ENCODE data around the gene GCHFR. TPM values are rescaled to one million over a fixed set of nuclear protein-coding genes. Genes with fewer than 3 reads are reported as not detected.
A peak's percentile ranks its signal among the peaks of the same experiment; 100 is the strongest.

The GCHFR gene
- total RNA-seq, result 13.2 and 24.9 TPM in 2 replicates

GRCh38 chr15:40763801-40764628 lies at the start of gene GCHFR:
Gene GCHFR (plus strand): TSS chr15:40764068. CDS start chr15:40764181, 113 bp downstream.
- Histone ChIP-seq H3K36me3 (ENCODE audit: control insufficient read depth, insufficient read depth, low read length) (no peaks in the 10 kb centered on the region), H3K4me3 (ENCODE audit: low read depth, low read length) (peak within 1 kb of the TSS; percentile 58), H3K27me3 (ENCODE audit: control insufficient read depth, insufficient read depth, low read length) (no peaks in the 10 kb centered on the region)
- DNase-seq (ENCODE audit: low read depth), result no peak
- TF ChIP-seq CTCF (IDR thresholded peaks at IDR 0.05; ENCODE audit: insufficient read depth, low read length, poor library complexity, severe bottlenecking), result peak; percentile 13

- TF ChIP-seq CTCF (IDR thresholded peaks at IDR 0.05; ENCODE audit: insufficient read depth, low read length, poor library complexity, severe bottlenecking), result no peak
- Histone ChIP-seq H3K36me3 (ENCODE audit: control insufficient read depth, insufficient read depth, low read length) (no peaks in the 10 kb centered on the region), H3K4me3 (ENCODE audit: low read depth, low read length) (no peak overlapping the region), H3K27me3 (ENCODE audit: control insufficient read depth, insufficient read depth, low read length) (no peaks in the 10 kb centered on the region)
- no peak for DNase-seq (ENCODE audit: low read depth)
Measured at GRCh38 chr15:40714144-40714543, 49.7 kb upstream of the GCHFR start.

GRCh38 chr15:40716165-40716564 lies 47.7 kb upstream of the GCHFR start:
- Histone ChIP-seq H3K27me3 (ENCODE audit: control insufficient read depth, insufficient read depth, low read length) (no peaks in the 10 kb centered on the region), H3K4me3 (ENCODE audit: low read depth, low read length) (no peak overlapping the region), H3K36me3 (ENCODE audit: control insufficient read depth, insufficient read depth, low read length) (no peaks in the 10 kb centered on the region)
- no peak for DNase-seq (ENCODE audit: low read depth)
- no peak for TF ChIP-seq CTCF (IDR thresholded peaks at IDR 0.05; ENCODE audit: insufficient read depth, low read length, poor library complexity, severe bottlenecking)

- Histone ChIP-seq H3K27me3 (ENCODE audit: control insufficient read depth, insufficient read depth, low read length) (no peaks in the 10 kb centered on the region), H3K4me3 (ENCODE audit: low read depth, low read length) (no peak overlapping the region), H3K36me3 (ENCODE audit: control insufficient read depth, insufficient read depth, low read length) (no peaks in the 10 kb centered on the region)
- TF ChIP-seq CTCF (IDR thresholded peaks at IDR 0.05; ENCODE audit: insufficient read depth, low read length, poor library complexity, severe bottlenecking), result no peak
- DNase-seq (ENCODE audit: low read depth), result no peak
Measured at GRCh38 chr15:40721701-40722100, 42.2 kb upstream of the GCHFR start.

- TF ChIP-seq CTCF (IDR thresholded peaks at IDR 0.05; ENCODE audit: insufficient read depth, low read length, poor library complexity, severe bottlenecking), result no peak
- Histone ChIP-seq H3K4me3 (ENCODE audit: low read depth, low read length) (no peak overlapping the region), H3K36me3 (ENCODE audit: control insufficient read depth, insufficient read depth, low read length) (no peaks in the 10 kb centered on the region), H3K27me3 (ENCODE audit: control insufficient read depth, insufficient read depth, low read length) (no peaks in the 10 kb centered on the region)
- DNase-seq (ENCODE audit: low read depth), result no peak
Measured at GRCh38 chr15:40722354-40722753, 41.5 kb upstream of the GCHFR start.

GRCh38 chr15:40722934-40723333 lies 40.9 kb upstream of the GCHFR start:
- TF ChIP-seq CTCF (IDR thresholded peaks at IDR 0.05; ENCODE audit: insufficient read depth, low read length, poor library complexity, severe bottlenecking), result no peak
- DNase-seq (ENCODE audit: low read depth), result no peak
- H3K36me3 ChIP-seq (ENCODE audit: control insufficient read depth, insufficient read depth, low read length), result no peaks in the 10 kb centered on the region
- no peak overlapping the region for H3K4me3 ChIP-seq (ENCODE audit: low read depth, low read length)
- H3K27me3 ChIP-seq (ENCODE audit: control insufficient read depth, insufficient read depth, low read length), result no peaks in the 10 kb centered on the region
